AG09309 (cell line): ENCODE data around the gene KLHL21.
A peak's percentile ranks its signal among the peaks of the same experiment; 100 is the strongest.
"Not testable (repeated sequence)": the region's sequence is repeated elsewhere in the genome, so short reads cannot be mapped to it uniquely, and the experiment has no call there.

Experiments
- DNase-seq: peaks from one replicate; pipeline ENCODE4 v3.0.0-alpha.2; 2010; ENCODE audit warnings: low read depth
- H3K4me3 ChIP-seq: 2 replicates; pipeline ENCODE4 v1.5.1; 2011; ENCODE audit warnings: mild to moderate bottlenecking, low read depth, low read length, moderate library complexity; ENCODE audit not compliant: control insufficient read depth
- CTCF ChIP-seq: IDR thresholded peaks from 2 replicates; pipeline ENCODE4 v1.5.1; 2011; ENCODE audit warnings: mild to moderate bottlenecking, low read depth, low read length, inconsistent platforms; ENCODE audit not compliant: insufficient read depth, control insufficient read depth; ENCODE audit errors: missing control alignments

KLHL21 gene

DNA sequence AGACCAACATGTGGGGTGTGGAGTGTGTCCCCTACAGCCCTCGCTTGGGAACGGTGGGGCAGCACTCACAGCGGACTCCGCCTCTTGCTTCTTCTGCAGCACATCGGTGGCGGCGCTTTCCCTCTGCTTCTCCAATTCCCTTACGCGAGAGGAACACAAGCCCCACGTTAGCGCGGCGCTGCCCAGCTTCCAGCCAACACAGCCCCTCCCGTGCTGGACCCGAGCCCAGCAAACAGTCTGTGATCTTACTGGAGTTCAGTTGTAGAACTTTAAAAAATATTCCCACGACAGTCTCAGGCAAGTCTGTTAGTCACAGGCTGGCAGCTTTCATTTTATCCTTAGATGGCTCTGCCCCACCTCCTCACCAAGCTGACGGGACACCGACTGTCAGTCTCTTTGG is 35.6 kb upstream of the KLHL21 start:
- no peak overlapping the region for H3K4me3 ChIP-seq
- TF ChIP-seq CTCF, result no peak
- peak; percentile 39 for DNase-seq

DNA sequence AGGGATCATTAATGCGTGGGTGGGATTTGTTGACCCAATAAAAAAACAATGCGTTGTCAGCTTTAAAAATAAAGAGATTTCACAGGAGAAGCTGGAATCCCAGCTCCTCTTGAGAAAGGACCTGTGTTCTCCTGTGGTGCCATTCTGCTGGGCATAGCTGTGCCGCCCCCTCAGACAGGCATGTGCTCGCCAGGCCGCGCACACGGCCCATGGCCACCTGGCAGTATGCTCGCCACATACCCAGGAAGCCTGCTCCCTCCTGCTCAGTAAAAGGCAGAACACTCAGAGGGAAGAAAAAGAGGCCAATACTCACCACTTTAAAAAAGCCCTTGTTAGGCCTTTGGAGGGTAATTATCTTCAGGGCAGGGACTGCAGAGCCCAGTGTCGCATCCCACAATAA is 35.1 kb upstream of the KLHL21 start:
- TF ChIP-seq CTCF, result no peak
- H3K4me3 ChIP-seq, result no peak overlapping the region
- DNase-seq, result no peak

- H3K4me3 ChIP-seq, DNase-seq: not testable (repeated sequence)
Observed at GRCh38 chr1:6636778-6637177, 34.1 kb upstream of the KLHL21 start.

DNA sequence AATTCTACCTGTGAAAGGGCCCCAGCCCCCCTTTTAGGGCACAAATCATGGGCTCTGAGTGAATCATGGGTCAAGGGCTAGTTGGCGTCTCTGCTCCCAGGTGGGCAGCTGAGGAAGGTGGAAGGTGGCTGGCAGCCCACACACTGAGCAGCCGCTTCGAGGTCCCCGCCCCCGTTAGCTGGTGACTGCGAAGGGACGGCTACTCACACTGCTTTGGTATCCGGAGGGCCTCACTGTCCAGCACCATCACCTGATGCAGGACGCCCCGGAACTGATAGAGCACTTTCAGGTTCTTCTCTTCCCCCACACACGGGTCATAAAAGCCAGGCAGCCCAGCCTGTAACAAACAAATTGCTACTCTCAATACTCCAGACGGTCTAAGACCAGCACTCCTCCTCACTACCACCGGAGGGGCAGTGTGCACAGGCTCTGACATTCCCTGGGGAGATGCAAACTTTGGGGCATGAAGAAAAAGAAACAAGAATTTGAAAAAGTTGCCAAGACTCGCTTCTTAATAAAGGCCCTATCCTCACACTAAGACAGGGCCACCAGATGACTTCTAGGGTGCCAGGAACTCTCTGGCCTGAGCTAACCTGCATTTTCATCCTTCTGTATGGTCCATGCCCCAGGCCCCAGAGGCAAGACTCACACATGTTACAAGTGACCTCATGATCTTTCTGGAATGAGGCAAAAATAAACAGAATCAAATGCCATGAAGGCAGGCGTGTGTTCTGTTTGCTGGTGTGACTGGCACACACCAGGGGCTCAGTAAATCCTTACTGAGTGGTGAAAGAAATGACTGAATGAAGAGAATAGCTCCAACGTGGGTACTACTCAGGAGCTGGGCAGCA is 33.5 kb upstream of the KLHL21 start:
- no peak overlapping the region for H3K4me3 ChIP-seq
- TF ChIP-seq CTCF, result no peak
- DNase-seq, result no peak

DNA sequence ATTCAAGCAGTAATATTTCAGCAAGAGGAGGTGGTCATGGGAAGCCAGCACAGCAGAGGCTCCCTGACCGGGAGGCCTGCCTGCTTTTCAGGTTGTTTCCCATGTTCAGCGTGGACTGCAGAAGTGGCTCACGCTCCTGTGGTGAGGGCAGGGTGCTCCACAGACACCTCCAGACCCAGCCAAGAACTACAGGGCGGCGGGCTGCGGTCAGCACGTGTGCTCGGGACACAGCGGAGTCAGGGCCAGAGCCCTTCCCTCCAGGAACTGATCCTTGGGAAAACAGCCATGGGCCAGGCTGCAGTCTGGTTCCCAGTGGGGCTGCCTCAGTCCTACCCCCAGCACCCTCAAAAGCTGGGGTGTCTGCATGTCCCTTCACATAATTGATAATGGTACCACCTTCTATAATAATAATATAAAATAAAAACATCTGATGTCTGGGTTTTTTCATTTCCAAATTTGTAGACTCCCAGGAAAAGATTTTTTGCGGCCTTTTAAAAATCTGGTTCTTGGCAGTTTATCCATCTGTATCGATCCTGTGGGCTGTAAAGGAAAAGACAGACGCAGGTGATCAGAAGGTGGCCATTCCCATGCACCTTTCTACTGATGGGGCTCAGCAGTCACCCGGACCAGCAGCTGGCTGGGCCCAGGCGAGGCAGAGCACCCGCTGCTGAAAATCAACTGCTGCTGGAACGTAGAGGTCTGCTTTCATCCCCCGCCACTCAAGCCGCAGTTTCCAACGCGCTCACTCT is 32.7 kb upstream of the KLHL21 start:
- H3K4me3 ChIP-seq, result no peak overlapping the region
- no peak for TF ChIP-seq CTCF
- DNase-seq, result no peak

- peak; percentile 55 for TF ChIP-seq CTCF
- no peak overlapping the region for H3K4me3 ChIP-seq
- no peak for DNase-seq
Observed at GRCh38 chr1:6634371-6635052, 31.8 kb upstream of the KLHL21 start.
